A549 treated with Mapracorat at 1 μM for 4 hours (cell line): Measurements from ENCODE around the gene PHLDB3. TPM values are rescaled to one million over a fixed set of nuclear protein-coding genes. Genes with fewer than 3 reads are reported as not detected.

Experiments used
- total RNA-seq: library from RNA; stranded (reverse); fragments of 200-300 nt; extraction: Qiagen RNA extraction; gene quantifications from 5 replicates; pipeline ENCODE4 v1.2.3, GENCODE V29; 2022

Gene PHLDB3
- 9.2 to 10.6 TPM (median 9.9 TPM) in 5 replicates for total RNA-seq

GRCh38 chr19:43504426-43505185 lies at the start of gene PHLDB3:
PHLDB3 (minus strand) TSS chr19:43504746; CDS start chr19:43504118, 628 bp downstream.

GRCh38 chr19:43532962-43533545 lies 28.5 kb upstream of the PHLDB3 start, which contains the start of gene ZNF575:
ZNF575 (plus strand) TSS chr19:43533188; CDS start chr19:43534423, 1,235 bp downstream.

GRCh38 chr19:43526884-43527859 lies 22.6 kb upstream of the PHLDB3 start, which contains the start of gene ETHE1:
ETHE1 (minus strand) TSS chr19:43527201; CDS start chr19:43527177, 24 bp downstream.

GRCh38 chr19:43465468-43466120 lies 39.0 kb downstream of the PHLDB3 start, which contains the start of gene LYPD3:
LYPD3 (minus strand) TSS chr19:43465608; CDS start chr19:43465571, 37 bp downstream.

Other genes with a start within 250 kb of the PHLDB3 start
- gene PSG9, start 235.2 kb downstream of the PHLDB3 start, total RNA-seq = 0.09 to 0.17 TPM (median 0.12 TPM) in 3 of 5 replicates, not detected in the others
- gene CD177, start 151.1 kb downstream of the PHLDB3 start, total RNA-seq = 0.07 to 0.21 TPM (median 0.10 TPM) in 5 replicates
- not detected in 5 replicates for gene TEX101, start 89.9 kb downstream of the PHLDB3 start, total RNA-seq
- gene LYPD3, start 39.1 kb downstream of the PHLDB3 start, total RNA-seq = 0.26 to 0.55 TPM (median 0.40 TPM) in 5 replicates
- 47.9 to 51.5 TPM (median 49.0 TPM) in 5 replicates for gene ETHE1, start 22.5 kb upstream of the PHLDB3 start, total RNA-seq
- 1.5 to 2.5 TPM (median 1.8 TPM) in 5 replicates for gene ZNF575, start 28.4 kb upstream of the PHLDB3 start, total RNA-seq
- 26.0 to 29.6 TPM (median 27.9 TPM) in 5 replicates for gene XRCC1, start 70.8 kb upstream of the PHLDB3 start, total RNA-seq
- 0.20 to 0.39 TPM (median 0.22 TPM) in 5 replicates for gene PINLYP, start 71.1 kb upstream of the PHLDB3 start, total RNA-seq
- 4.5 to 7.6 TPM (median 5.4 TPM) in 5 replicates for gene IRGQ, start 91.4 kb upstream of the PHLDB3 start, total RNA-seq
- 14.3 to 22.1 TPM (median 19.7 TPM) in 5 replicates for gene ZNF576, start 91.8 kb upstream of the PHLDB3 start, total RNA-seq
- 0.53 to 1.1 TPM (median 0.79 TPM) in 5 replicates for gene SRRM5, start 107.3 kb upstream of the PHLDB3 start, total RNA-seq
- gene ZNF428, start 114.9 kb upstream of the PHLDB3 start, total RNA-seq = 47.6 to 68.1 TPM (median 62.5 TPM) in 5 replicates
- gene CADM4, start 135.1 kb upstream of the PHLDB3 start, total RNA-seq = 7.6 to 9.8 TPM (median 9.4 TPM) in 5 replicates
- 63.3 to 80.4 TPM (median 69.1 TPM) in 5 replicates for gene PLAUR, start 165.4 kb upstream of the PHLDB3 start, total RNA-seq
- gene IRGC, start 211.3 kb upstream of the PHLDB3 start, total RNA-seq = not detected in 5 replicates